HuH-7.5 (cell line): ENCODE measurements around the gene LRRFIP2.
"Not testable (repeated sequence)": the region's sequence is repeated elsewhere in the genome, so short reads cannot be mapped to it uniquely, and the experiment has no call there.

ENCODE experiments used
- DNase-seq: peaks from one replicate; pipeline ENCODE4 v3.0.0; 2011; ENCODE audit warnings: low spot score

LRRFIP2 gene

GRCh38 chr3:37064747-37065146 is 109.6 kb downstream of the LRRFIP2 start:
- no peak for DNase-seq

GRCh38 chr3:37058117-37058516 is 116.3 kb downstream of the LRRFIP2 start:
- DNase-seq = no peak

GRCh38 chr3:37056826-37057225 is 117.6 kb downstream of the LRRFIP2 start:
- DNase-seq = no peak

DNA sequence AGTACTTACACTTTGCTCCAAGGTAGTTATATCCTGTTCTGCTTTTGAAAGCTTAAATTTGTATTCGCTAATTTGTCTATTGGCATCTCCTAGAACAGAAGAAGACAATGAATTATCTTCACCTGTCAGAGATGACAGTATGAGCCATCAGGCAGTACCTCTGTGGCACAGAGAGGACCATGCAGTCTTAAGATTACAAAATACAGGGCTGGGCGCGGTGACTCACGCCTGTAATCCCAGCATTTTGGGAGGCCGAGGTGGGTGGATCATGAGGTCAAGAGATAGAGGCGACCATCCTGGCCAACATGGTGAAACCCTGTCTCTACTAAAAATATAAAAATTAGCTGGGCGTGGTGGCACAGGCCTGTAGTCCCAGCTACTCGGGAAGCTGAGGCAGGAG is 119.3 kb downstream of the LRRFIP2 start:
- not testable (repeated sequence) for DNase-seq

DNA sequence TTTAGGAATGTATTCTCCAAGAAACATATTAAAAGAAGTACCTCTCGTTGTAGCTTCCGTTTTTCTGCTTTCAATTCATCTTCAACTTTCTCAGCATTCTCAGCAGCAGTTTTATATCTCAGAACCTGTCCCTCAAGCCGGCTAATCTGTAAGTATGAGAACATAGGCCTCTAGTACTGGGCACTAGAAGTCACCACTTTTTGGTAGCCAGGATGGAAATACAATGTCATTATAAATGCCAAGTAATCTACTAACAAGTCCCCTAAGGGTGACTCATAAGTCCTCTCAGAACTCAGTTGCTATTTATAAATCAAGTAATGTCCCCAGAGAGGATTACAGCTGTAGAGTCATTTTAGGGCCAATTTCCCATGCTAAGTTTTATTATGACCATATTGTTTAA is 120.0 kb downstream of the LRRFIP2 start:
- no peak for DNase-seq

GRCh38 chr3:37053753-37054152 is 120.6 kb downstream of the LRRFIP2 start:
- no peak for DNase-seq

- no peak for DNase-seq
Measured at GRCh38 chr3:37053337-37053736, 121.0 kb downstream of the LRRFIP2 start.

DNA sequence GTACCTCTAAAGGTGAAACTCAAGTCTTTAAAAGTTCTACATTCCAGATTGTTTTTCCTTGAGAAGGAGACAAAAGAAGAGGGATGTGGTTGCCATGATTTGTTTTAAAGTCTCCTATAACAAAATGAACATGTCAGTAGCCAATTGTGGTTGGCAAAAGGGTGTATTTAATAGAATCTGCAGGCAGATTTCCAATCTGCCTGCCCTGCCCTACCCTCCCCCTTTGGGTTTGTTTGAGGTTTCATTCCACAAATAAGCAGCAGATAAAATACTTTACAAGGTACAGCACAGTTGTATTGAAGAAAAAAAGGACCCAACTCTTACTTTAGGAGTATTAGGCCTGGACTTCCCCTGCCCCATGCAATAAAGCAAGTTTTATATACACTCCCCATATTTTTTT is 121.5 kb downstream of the LRRFIP2 start:
- DNase-seq = no peak

DNA sequence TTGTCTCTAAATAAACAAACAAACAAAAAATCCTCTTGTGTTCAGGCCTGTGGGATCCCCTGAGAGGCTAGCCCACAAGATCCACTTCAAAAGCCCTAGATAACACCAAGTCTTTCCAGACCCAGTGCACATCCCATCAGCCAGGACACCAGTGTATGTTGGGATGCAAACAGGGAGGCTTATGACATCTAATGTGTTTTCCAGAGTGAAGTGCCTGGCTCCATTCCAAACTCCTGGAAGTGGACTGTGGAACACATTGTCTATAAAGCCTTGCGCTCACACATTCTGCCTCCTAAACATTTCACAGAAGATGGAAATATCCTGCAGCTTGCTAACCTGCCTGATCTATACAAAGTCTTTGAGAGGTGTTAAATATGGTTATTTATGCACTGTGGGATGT is 124.1 kb downstream of the LRRFIP2 start:
- DNase-seq = no peak

- not testable (repeated sequence) for DNase-seq
Measured at GRCh38 chr3:37042712-37043111, 131.7 kb downstream of the LRRFIP2 start.

DNA sequence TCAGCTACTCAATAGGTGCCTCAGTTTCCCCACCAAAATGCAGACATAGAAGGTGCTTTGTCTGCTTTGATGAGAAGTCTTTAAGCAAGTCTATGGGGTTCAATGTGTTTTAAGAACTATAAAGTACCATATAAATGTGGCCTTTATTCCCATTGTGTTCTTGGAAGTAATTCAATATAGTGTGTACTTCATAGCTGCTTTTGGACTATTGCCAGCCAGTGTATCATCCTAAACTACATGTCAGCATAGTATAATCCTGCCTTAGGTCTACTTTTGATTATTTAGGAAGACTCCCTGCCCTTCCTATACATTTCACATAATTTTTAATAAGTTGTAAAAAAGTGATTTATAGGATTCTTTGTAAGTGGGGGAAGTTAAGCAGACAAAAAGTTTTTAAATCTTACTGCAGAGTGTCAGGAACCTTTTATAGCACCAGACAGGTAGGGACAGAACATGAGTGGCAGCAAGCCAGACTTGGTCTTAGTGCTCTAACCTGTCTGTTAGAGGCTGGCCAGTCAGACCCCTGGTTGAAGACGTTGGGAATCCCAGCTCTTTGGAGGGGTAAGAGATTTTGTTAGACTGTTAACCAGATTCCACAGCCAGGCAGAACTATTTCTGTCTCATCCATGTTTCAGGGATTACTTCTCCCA is 132.7 kb downstream of the LRRFIP2 start:
- no peak for DNase-seq

GRCh38 chr3:37040231-37040630 is 134.2 kb downstream of the LRRFIP2 start:
- no peak for DNase-seq

DNA sequence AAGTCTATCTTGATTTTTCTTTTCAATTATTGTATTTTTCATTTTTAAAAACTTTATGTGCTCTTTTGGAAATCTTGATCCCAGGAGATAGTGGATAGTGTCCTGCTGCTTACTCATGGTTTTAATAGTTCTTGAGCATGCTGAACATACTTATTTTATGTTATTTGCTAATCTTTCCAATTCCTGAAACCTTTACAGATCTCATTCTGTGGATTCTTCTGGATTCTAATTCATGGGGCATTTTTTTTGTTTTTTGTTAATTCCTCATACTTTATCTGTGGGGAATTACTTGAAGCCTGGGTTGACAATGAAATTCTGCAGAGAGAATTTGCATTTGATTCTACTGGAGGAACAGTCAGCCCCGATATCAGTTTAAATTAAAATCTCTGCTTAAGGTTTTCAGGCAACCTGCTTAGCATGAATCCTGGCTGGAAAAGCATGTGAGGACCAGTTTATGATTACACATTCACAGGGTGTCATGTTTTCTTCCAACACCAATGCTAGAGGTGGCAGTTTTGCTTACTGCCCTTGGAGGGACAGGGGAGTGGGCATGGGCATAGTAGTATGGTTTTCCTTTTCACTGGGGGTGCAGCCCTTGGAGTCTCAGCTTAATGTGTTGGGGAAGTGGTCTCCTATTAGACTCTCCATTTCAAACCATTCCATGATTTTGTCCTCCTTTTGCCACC is 135.1 kb downstream of the LRRFIP2 start:
- no peak for DNase-seq

GRCh38 chr3:37037352-37037751 is 137.0 kb downstream of the LRRFIP2 start:
- no peak for DNase-seq

DNA sequence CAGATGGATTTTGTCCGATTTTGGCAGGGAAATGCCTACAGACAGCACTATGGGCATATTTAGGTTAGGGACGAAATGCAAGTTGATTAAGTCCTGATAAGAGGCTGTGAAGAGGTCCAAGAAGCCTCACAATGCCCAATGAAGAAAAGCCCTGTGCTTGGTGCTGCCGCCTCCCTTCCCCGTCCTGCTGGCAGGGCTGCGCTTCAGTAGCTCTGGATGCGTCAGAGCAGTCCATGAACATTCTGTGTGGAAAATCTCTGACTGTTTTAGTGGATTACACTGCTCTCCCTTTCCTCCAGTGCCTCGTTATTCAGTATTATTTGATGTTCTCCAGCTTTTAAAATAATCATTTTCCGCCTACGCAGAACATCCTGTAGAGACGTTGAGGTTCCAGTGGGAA is 141.4 kb downstream of the LRRFIP2 start:
- no peak for DNase-seq

DNA sequence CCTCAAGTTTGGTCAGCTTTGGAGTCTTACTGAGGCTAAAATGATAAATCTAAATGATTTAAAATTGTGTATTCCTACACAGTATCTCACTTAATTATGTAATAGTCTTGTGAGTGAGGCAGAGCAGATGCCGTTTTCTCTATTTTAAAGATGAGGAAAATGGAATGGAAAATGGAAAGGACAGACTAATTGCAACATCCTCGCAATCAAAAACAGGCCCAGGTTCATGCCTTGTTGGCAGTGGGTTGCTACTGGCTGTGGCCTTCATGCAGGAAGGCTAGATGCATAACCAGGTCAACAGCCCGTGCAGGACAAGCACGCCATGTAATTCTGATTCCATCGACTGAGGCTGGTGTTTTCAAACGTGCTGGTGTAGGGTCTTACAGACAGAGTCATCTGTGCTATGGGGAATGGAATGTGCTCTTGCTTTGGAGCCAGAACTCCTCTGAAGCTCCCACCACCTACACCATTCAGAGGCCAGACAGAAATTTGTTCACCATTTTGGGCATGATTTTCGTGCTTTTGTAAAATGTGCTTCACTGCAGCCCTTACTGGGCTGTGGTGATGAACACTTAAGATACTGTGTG is 143.2 kb downstream of the LRRFIP2 start:
- no peak for DNase-seq

GRCh38 chr3:37030588-37030987 is 143.8 kb downstream of the LRRFIP2 start:
- DNase-seq = no peak

DNA sequence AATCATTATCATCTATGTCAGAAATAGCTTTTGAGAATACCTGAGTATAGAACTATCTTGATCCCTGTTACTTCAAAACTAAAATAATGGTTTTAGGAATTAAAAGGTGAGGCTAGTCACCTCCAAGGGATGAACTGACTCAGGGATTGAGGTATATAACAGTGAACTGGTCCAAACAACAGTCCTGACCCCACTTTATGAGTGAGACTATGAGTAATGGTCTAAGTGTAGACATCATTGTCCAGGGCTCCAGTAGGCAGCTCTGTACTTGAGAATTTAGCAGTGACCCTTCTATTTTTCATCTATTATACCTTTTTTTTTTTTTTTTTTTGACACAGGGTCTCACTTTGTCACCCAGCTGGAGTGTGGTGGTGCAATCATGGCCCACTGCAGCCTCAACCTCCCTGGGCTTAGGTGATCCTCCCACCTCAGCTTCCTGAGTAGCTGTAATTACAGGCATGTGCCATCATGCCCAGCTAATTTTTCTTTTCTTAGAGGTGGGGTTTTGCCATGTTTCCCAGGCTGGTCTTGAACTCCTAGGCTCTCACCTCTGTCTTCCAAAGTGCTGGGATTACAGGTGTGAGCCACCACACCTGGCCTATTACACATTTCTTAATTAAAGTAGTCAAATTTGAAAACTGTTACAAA is 144.7 kb downstream of the LRRFIP2 start:
- no peak for DNase-seq

GRCh38 chr3:37029111-37029510 is 145.3 kb downstream of the LRRFIP2 start:
- DNase-seq = no peak

DNA sequence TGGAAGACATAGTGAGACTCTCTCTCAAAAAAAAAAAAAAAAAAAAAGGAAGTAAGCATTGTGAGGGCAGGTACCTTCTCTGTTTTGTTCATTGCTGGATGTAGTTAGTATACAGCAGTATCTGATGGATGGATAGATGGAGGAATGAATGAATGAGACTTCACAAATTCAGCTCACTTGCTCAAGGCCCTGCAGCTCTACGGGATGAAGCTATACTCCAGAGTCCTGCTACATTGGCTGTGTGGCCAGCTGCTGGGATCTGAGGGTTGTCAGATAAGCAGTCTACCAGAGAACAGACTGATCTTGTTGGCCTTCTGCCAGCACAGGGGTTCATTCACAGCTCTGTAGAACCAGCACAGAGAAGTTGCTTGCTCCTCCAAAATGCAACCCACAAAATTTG is 146.1 kb downstream of the LRRFIP2 start:
- DNase-seq = no peak

DNA sequence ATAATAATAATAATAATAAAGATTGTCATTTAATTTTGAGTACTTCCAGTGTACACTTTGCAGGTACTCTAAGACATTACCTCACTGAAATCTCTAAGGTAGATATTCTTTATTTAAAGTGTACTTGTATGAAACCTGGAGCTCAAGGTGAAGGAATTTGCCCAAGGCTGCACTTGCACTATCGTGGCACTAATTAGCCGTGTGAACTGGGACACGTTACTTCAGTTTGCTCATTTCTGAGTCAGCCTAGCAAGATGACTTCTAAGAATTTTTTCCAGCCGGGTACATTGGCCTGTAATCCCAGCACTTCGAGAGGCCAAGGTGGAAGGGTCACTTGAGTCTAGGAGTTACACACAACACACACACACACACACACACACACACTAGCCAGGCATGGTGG is 147.5 kb downstream of the LRRFIP2 start:
- no peak for DNase-seq

- DNase-seq = no peak
Measured at GRCh38 chr3:37025561-37026335, 148.6 kb downstream of the LRRFIP2 start.
